SK-N-SH treated with all-trans-retinoic acid at 6 μM for 48 hours (cell line): ENCODE results near the gene AAR2.

ENCODE experiments used
- ATAC-seq: fragments of 200-7000 bp; cut with Tn5 transposase; 3 replicates; pipeline ENCODE4 v1.9.1; 2020; ENCODE audit warnings: mild to moderate bottlenecking, moderate library complexity
- BACH2 ChIP-seq: fragments of 250-450 bp; sonication (Bioruptor Pico); IDR thresholded peaks from 2 replicates; pipeline ENCODE4 v1.9.0; 2021; ENCODE audit warnings: mild to moderate bottlenecking, borderline replicate concordance
- CREB5 ChIP-seq: fragments of 250-450 bp; sonication (Bioruptor Pico); IDR thresholded peaks from 2 replicates; pipeline ENCODE4 v1.5.1; 2020; ENCODE audit warnings: low read depth, mild to moderate bottlenecking, moderate library complexity
- CSDC2 ChIP-seq: fragments of 250-450 bp; sonication (Bioruptor Pico); IDR thresholded peaks from 2 replicates; pipeline ENCODE4 v1.5.0; 2020; ENCODE audit warnings: mild to moderate bottlenecking, moderate library complexity
- CSRNP3 ChIP-seq: fragments of 250-450 bp; sonication (Bioruptor Pico); IDR thresholded peaks from 2 replicates; pipeline ENCODE4 v1.5.1; 2021; ENCODE audit warnings: mild to moderate bottlenecking, moderate library complexity
- ESRRG ChIP-seq: fragments of 250-450 bp; sonication (Bioruptor Pico); IDR thresholded peaks from 2 replicates; pipeline ENCODE4 v1.6.1; 2021; ENCODE audit warnings: mild to moderate bottlenecking
- ISL1 ChIP-seq: fragments of 250-450 bp; sonication (Bioruptor Pico); IDR thresholded peaks from 2 replicates; pipeline ENCODE4 v2.1.2; 2022; ENCODE audit warnings: mild to moderate bottlenecking, moderate library complexity
- OSR1 ChIP-seq: fragments of 250-450 bp; sonication (Bioruptor Pico); IDR thresholded peaks from 2 replicates; pipeline ENCODE4 v1.8.0; 2022; ENCODE audit warnings: moderate library complexity, mild to moderate bottlenecking, inconsistent platforms
- PATZ1 ChIP-seq: fragments of 250-450 bp; sonication (Bioruptor Pico); IDR thresholded peaks from 2 replicates; pipeline ENCODE4 v1.8.0; 2020; ENCODE audit warnings: mild to moderate bottlenecking, moderate library complexity, borderline replicate concordance
- POU6F1 ChIP-seq: fragments of 250-450 bp; sonication (Bioruptor Pico); IDR thresholded peaks from 2 replicates; pipeline ENCODE4 v1.8.0; 2021; ENCODE audit warnings: low read depth, mild to moderate bottlenecking, moderate library complexity, borderline replicate concordance
- PPARA ChIP-seq: fragments of 250-450 bp; sonication (Bioruptor Pico); IDR thresholded peaks from 2 replicates; pipeline ENCODE4 v1.5.0; 2020; ENCODE audit warnings: mild to moderate bottlenecking, borderline replicate concordance
- RARB ChIP-seq: fragments of 250-450 bp; sonication (Bioruptor Pico); IDR thresholded peaks from 2 replicates; pipeline ENCODE4 v1.8.0; 2021; ENCODE audit warnings: mild to moderate bottlenecking, moderate library complexity
- TOX ChIP-seq: fragments of 250-450 bp; sonication (Bioruptor Pico); IDR thresholded peaks from 2 replicates; pipeline ENCODE4 v1.8.0; 2021; ENCODE audit warnings: mild to moderate bottlenecking, moderate library complexity, borderline replicate concordance
- TSHZ2 ChIP-seq: fragments of 250-450 bp; sonication (Bioruptor Pico); IDR thresholded peaks from 2 replicates; pipeline ENCODE4 v1.5.0; 2020; ENCODE audit warnings: mild to moderate bottlenecking, moderate library complexity
- ZFP3 ChIP-seq: fragments of 250-450 bp; sonication (Bioruptor Pico); IDR thresholded peaks from 2 replicates; pipeline ENCODE4 v1.5.0; 2020; ENCODE audit warnings: mild to moderate bottlenecking, moderate library complexity
- ZFP30 ChIP-seq: fragments of 450-650 bp; formaldehyde crosslinking; IDR thresholded peaks from 2 replicates; pipeline ENCODE4 v1.5.0; 2022; ENCODE audit warnings: mild to moderate bottlenecking, moderate library complexity
- ZNF70 ChIP-seq: fragments of 450-650 bp; formaldehyde crosslinking; IDR thresholded peaks from 2 replicates; pipeline ENCODE4 v1.5.0; 2020; ENCODE audit warnings: mild to moderate bottlenecking, moderate library complexity
- ZNF8 ChIP-seq: fragments of 450-650 bp; formaldehyde crosslinking; IDR thresholded peaks from 2 replicates; pipeline ENCODE4 v1.5.0; 2020; ENCODE audit warnings: mild to moderate bottlenecking, moderate library complexity

Gene AAR2

GRCh38 chr20:36299459-36299858 lies 63.2 kb downstream of the AAR2 start:
- no peak for ATAC-seq
- TF ChIP-seq OSR1 = no peak
- no peak for TF ChIP-seq CSRNP3 (CRISPR knock-in tag)
- TF ChIP-seq PATZ1 (CRISPR knock-in tag) = no peak
- TF ChIP-seq POU6F1 (CRISPR knock-in tag) = no peak

GRCh38 chr20:36301359-36302119 lies 65.3 kb downstream of the AAR2 start:
- ATAC-seq = no peak
- TF ChIP-seq CREB5 (no peak), ZFP3 (CRISPR knock-in tag) (no peak), CSDC2 (CRISPR knock-in tag) (no peak), PPARA (no peak), ZFP30 (no peak), RARB (CRISPR knock-in tag) (no peak), BACH2 (CRISPR knock-in tag) (no peak), ISL1 (no peak), TOX (CRISPR knock-in tag) (no peak), ESRRG (CRISPR knock-in tag) (no peak), ZNF8 (CRISPR knock-in tag) (no peak), OSR1 (no peak), ZNF70 (CRISPR knock-in tag) (no peak), PATZ1 (CRISPR knock-in tag) (no peak), TSHZ2 (CRISPR knock-in tag) (no peak), POU6F1 (CRISPR knock-in tag) (no peak)
- TF ChIP-seq, all 23 proteins: peak for 0
